ENCODE results near the gene HNMT. TPM values are rescaled to one million over a fixed set of nuclear protein-coding genes. Genes with fewer than 3 reads are reported as not detected.

Gene HNMT
- total RNA-seq, 4 donors from 2014 or later, result 14.4 to 48.8 (median 22.3) TPM

GRCh38 chr2:138029276-138029675 is 65.0 kb downstream of the HNMT start:
- H3K27ac ChIP-seq, result no peak overlapping the region
- H3K4me3 ChIP-seq (replicated peaks in 1 of 3), result no peak overlapping the region
- no peak for DNase-seq
- intact Hi-C loops (cut with DNase I), result no loop called here
- no peaks in the 10 kb centered on the region for H3K9me3 ChIP-seq
- no peaks in the 10 kb centered on the region for H3K4me1 ChIP-seq
- no peaks in the 10 kb centered on the region for H3K36me3 ChIP-seq
- H3K27me3 ChIP-seq, result no peaks in the 10 kb centered on the region
- TF ChIP-seq CTCF (IDR thresholded peaks at IDR 0.05) (no peak), POLR2A (IDR thresholded peaks at IDR 0.05) (no peak)

GRCh38 chr2:138030459-138030858 is 66.2 kb downstream of the HNMT start:
- intact Hi-C loops (cut with DNase I), result no loop called here

GRCh38 chr2:138032334-138032733 is 68.1 kb downstream of the HNMT start:
- intact Hi-C loops (cut with DNase I), result no loop called here
- H3K4me3 ChIP-seq (replicated peaks in 1 of 3), result no peak overlapping the region
- H3K27ac ChIP-seq, result no peak overlapping the region
- TF ChIP-seq CTCF (IDR thresholded peaks at IDR 0.05) (no peak), POLR2A (IDR thresholded peaks at IDR 0.05) (no peak)
- no peak for DNase-seq
- H3K36me3 ChIP-seq, result no peaks in the 10 kb centered on the region
- no peaks in the 10 kb centered on the region for H3K9me3 ChIP-seq
- H3K4me1 ChIP-seq, result no peaks in the 10 kb centered on the region
- no peaks in the 10 kb centered on the region for H3K27me3 ChIP-seq
- WGBS, 2 donors, result 47 to 57% methylated on average over 2 of the region's 2 CpGs

More at GRCh38 chr2:138030459-138030858, 66.2 kb downstream of the HNMT start:
- Histone ChIP-seq H3K9me3 (no peaks in the 10 kb centered on the region), H3K36me3 (no peaks in the 10 kb centered on the region), H3K27me3 (no peaks in the 10 kb centered on the region), H3K4me1 (no peaks in the 10 kb centered on the region), H3K4me3 (replicated peaks in 1 of 3) (no peak overlapping the region), H3K27ac (no peak overlapping the region)
- 69 to 74% methylated on average over 3 of the region's 3 CpGs for WGBS, 2 donors
- DNase-seq, result no peak
- TF ChIP-seq POLR2A (IDR thresholded peaks at IDR 0.05) (no peak), CTCF (IDR thresholded peaks at IDR 0.05) (no peak)

- Histone ChIP-seq H3K36me3 (no peaks in the 10 kb centered on the region), H3K9me3 (no peaks in the 10 kb centered on the region), H3K4me1 (no peaks in the 10 kb centered on the region), H3K27me3 (no peaks in the 10 kb centered on the region), H3K4me3 (replicated peaks in 1 of 3) (no peak overlapping the region), H3K27ac (no peak overlapping the region)
- DNase-seq, result no peak
- WGBS, 2 donors, result 76 to 80% methylated on average over 3 of the region's 3 CpGs
- intact Hi-C loops (cut with DNase I), result no loop called here
- no peak for TF ChIP-seq CTCF (IDR thresholded peaks at IDR 0.05)
- TF ChIP-seq POLR2A (IDR thresholded peaks at IDR 0.05), result no peak
These were observed 70.3 kb downstream of the HNMT start for GRCh38 chr2:138034536-138034935.

- intact Hi-C loops (cut with DNase I), result no loop called here
- Histone ChIP-seq H3K27me3 (no peaks in the 10 kb centered on the region), H3K27ac (no peak overlapping the region), H3K9me3 (no peaks in the 10 kb centered on the region), H3K4me3 (replicated peaks in 1 of 3) (no peak overlapping the region), H3K36me3 (no peaks in the 10 kb centered on the region), H3K4me1 (no peaks in the 10 kb centered on the region)
- WGBS, 2 donors, result 61% methylated on average over 4 of the region's 4 CpGs
- DNase-seq, result no peak
- no peak for TF ChIP-seq POLR2A (IDR thresholded peaks at IDR 0.05)
- no peak for TF ChIP-seq CTCF (IDR thresholded peaks at IDR 0.05)
These were observed 71.4 kb downstream of the HNMT start for GRCh38 chr2:138035608-138036217.

Data from thyroid gland (tissue), 4 donors.